C4-2B (cell line): ENCODE measurements around the gene NOX1.
"Not testable (repeated sequence)": the region's sequence is repeated elsewhere in the genome, so short reads cannot be mapped to it uniquely, and the experiment has no call there.

Experiments used
- H3K27ac ChIP-seq: fragments of 450-650 bp; 2 replicates; pipeline ENCODE4 v1.5.1; 2017
- ZFX ChIP-seq: fragments of 450-650 bp; IDR thresholded peaks from 2 replicates; pipeline ENCODE4 v1.6.1; 2017
- TF ChIP-seq, protein P1 (sequence below): fragments of 450-650 bp; conservative IDR thresholded peaks from 2 replicates; pipeline ENCODE4 v1.5.1; 2017; ENCODE audit warnings: mild to moderate bottlenecking

NOX1 gene

DNA sequence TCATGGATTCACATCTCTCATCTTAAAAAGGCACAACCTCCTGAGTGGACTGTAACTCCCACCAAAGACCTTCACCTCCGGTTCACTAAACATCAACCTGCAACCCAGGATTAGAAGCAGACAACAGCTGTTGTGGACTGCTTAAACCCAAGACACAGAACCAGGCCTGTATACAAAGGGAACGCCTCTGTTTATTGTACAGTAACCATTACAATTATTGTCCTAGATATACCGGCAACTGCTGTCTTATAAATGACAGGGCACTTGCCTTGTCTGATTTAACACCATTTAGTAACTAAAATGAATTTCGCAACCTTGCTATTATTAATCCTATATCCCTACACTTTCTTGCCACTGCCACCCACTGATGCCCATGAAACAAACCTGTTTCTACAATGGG is 76.8 kb downstream of the NOX1 start:
- TF ChIP-seq ZFX, result no peak
- TF ChIP-seq, protein P1, sequence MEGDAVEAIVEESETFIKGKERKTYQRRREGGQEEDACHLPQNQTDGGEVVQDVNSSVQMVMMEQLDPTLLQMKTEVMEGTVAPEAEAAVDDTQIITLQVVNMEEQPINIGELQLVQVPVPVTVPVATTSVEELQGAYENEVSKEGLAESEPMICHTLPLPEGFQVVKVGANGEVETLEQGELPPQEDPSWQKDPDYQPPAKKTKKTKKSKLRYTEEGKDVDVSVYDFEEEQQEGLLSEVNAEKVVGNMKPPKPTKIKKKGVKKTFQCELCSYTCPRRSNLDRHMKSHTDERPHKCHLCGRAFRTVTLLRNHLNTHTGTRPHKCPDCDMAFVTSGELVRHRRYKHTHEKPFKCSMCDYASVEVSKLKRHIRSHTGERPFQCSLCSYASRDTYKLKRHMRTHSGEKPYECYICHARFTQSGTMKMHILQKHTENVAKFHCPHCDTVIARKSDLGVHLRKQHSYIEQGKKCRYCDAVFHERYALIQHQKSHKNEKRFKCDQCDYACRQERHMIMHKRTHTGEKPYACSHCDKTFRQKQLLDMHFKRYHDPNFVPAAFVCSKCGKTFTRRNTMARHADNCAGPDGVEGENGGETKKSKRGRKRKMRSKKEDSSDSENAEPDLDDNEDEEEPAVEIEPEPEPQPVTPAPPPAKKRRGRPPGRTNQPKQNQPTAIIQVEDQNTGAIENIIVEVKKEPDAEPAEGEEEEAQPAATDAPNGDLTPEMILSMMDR, result no peak
- H3K27ac ChIP-seq, result no peak overlapping the region

DNA sequence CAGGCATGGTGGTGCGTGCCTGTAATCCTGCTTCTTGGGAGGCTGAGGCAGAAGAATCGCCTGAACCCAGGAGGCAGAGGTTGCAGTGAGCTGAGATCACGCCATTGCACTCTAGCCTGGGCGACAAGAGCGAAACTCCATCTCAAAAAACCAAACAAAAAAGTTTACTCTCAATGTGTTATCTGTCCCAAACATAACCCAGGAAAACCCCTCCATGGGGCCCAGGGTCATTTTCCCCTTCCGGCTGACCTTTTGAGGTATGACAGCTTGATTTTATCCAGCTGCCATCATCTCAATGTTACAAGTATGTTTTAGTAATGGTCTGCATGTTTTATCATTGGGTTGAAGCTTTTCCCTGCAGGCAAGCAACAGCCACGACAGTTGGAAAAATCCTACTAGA is 77.8 kb downstream of the NOX1 start:
- not testable (repeated sequence) for H3K27ac ChIP-seq
